Measurements from ENCODE around the gene KCNH1. TPM values are rescaled to one million over a fixed set of nuclear protein-coding genes. Genes with fewer than 3 reads are reported as not detected.
"Not testable (repeated sequence)": the region's sequence is repeated elsewhere in the genome, so short reads cannot be mapped to it uniquely, and the experiment has no call there.

The KCNH1 gene
- total and polyA plus RNA-seq, 3 donors from 2014 or later: 1.5 to 4.2 (median 2.8) TPM

DNA sequence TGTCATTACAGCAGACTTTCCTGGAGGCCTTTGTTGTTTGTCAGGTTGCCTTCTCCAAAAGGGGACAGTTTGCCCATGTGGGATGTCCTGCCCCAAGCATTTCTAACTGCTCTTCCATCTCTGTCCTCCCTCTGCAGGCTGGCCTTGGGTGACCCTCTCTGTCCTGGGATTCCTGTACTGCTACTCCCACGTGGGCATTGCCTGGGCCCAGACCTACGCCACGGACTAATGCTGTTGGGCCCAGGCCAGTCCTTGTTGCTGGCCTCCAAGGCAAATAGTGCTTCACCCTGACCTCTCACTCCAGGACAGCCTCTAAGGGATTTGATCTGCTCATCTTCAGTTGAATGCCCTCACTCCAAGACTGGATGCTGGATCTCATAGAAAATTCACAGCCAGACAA, 459.8 kb downstream of the KCNH1 start:
- TF ChIP-seq, protein P1, sequence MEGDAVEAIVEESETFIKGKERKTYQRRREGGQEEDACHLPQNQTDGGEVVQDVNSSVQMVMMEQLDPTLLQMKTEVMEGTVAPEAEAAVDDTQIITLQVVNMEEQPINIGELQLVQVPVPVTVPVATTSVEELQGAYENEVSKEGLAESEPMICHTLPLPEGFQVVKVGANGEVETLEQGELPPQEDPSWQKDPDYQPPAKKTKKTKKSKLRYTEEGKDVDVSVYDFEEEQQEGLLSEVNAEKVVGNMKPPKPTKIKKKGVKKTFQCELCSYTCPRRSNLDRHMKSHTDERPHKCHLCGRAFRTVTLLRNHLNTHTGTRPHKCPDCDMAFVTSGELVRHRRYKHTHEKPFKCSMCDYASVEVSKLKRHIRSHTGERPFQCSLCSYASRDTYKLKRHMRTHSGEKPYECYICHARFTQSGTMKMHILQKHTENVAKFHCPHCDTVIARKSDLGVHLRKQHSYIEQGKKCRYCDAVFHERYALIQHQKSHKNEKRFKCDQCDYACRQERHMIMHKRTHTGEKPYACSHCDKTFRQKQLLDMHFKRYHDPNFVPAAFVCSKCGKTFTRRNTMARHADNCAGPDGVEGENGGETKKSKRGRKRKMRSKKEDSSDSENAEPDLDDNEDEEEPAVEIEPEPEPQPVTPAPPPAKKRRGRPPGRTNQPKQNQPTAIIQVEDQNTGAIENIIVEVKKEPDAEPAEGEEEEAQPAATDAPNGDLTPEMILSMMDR (IDR thresholded peaks at IDR 0.05): no peak
- no peak for TF ChIP-seq POLR2A (IDR thresholded peaks at IDR 0.05)
- intact Hi-C loops (cut with DNase I; ENCODE audit: low total_unique reads): no loop called here
- no peaks in the 10 kb centered on the region for H3K27me3 ChIP-seq
- DNase-seq: no peak
- WGBS, 2 donors: 47 to 52% methylated on average over 3 of the region's 3 CpGs
- no peaks in the 10 kb centered on the region for H3K36me3 ChIP-seq (ENCODE audit: low read depth, missing control alignments)
- H3K4me1 ChIP-seq: no peaks in the 10 kb centered on the region
- H3K9me3 ChIP-seq: no peaks in the 10 kb centered on the region
- no peak overlapping the region for H3K27ac ChIP-seq
- no peak overlapping the region for H3K4me3 ChIP-seq

DNA sequence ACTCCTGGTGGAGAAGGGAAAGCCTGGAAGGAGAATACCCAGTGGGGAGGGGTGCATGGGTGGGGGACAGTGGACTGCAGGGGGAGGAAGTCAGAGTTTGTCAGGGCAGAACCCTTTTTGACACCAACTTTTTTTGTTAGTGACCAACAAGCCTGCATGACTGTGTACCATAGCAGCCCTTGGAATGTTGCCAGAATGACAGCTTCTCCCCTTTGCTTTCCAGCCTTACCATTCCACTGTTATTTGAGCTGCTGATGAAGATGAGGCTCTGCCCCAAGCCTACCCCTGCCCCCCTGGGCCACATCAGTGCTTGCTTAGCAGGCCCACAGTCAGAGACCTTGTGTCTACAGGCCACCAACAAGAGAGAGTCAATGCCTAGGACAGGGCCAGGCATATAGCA, 464.0 kb downstream of the KCNH1 start:
- intact Hi-C loops (cut with DNase I; ENCODE audit: low total_unique reads): no loop called here
- Histone ChIP-seq H3K27me3 (no peaks in the 10 kb centered on the region), H3K9me3 (no peaks in the 10 kb centered on the region), H3K36me3 (ENCODE audit: low read depth, missing control alignments) (no peaks in the 10 kb centered on the region), H3K4me3 (no peak overlapping the region), H3K4me1 (no peaks in the 10 kb centered on the region), H3K27ac (no peak overlapping the region)
- no peak for DNase-seq
- no peak for TF ChIP-seq POLR2A (IDR thresholded peaks at IDR 0.05)
- TF ChIP-seq, protein P1 (IDR thresholded peaks at IDR 0.05): no peak

DNA sequence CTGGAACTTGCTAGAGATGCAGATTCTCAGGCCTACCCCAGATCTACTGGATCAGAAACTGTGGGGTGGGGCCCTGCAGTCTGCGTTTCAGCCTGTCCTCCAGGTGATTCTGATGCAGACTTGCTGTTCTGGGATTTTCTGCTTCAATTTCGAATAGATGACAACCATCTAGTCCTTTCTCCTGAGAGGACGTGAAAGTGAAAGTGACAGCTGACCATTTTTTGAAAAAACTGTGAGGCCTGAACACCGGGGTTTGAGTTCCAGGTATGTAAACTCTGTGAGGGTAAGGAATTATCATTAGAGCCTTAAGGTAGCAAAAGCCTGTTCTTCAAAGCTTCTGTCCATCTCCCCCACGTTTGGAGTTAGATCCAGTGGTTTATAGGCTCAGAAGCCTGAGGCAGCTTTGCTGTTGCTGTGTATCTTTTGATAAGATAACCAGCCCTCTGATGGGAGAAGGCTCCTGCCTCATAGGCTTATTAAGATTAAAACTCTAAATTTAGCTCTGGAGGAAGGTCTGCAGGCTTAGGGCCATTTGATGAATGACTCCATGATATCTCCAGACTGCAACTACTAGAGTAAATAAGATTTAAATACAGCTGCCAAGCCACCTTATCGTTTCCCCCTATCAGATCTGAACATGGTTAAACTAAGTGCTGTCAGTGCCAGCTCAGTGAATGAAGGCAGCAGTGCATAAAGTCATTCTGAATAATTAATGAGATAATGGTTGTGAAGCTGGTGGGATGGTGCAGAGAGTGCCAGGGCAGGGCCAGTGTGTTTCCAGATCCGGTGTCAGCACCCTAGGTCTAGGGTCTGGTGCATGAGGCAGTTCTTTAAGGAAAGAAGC, 470.0 kb downstream of the KCNH1 start:
- Histone ChIP-seq H3K4me1 (peaks cover 5% of the 10 kb centered on the region), H3K36me3 (ENCODE audit: low read depth, missing control alignments) (no peaks in the 10 kb centered on the region), H3K27me3 (no peaks in the 10 kb centered on the region), H3K9me3 (no peaks in the 10 kb centered on the region), H3K4me3 (no peak overlapping the region), H3K27ac (no peak overlapping the region)
- WGBS, 2 donors: 57 to 62% methylated on average over 7 of the region's 7 CpGs
- TF ChIP-seq POLR2A (IDR thresholded peaks at IDR 0.05): no peak
- TF ChIP-seq, protein P1 (IDR thresholded peaks at IDR 0.05): no peak
- no peak for DNase-seq
- intact Hi-C loops (cut with DNase I; ENCODE audit: low total_unique reads): no loop called here

DNA sequence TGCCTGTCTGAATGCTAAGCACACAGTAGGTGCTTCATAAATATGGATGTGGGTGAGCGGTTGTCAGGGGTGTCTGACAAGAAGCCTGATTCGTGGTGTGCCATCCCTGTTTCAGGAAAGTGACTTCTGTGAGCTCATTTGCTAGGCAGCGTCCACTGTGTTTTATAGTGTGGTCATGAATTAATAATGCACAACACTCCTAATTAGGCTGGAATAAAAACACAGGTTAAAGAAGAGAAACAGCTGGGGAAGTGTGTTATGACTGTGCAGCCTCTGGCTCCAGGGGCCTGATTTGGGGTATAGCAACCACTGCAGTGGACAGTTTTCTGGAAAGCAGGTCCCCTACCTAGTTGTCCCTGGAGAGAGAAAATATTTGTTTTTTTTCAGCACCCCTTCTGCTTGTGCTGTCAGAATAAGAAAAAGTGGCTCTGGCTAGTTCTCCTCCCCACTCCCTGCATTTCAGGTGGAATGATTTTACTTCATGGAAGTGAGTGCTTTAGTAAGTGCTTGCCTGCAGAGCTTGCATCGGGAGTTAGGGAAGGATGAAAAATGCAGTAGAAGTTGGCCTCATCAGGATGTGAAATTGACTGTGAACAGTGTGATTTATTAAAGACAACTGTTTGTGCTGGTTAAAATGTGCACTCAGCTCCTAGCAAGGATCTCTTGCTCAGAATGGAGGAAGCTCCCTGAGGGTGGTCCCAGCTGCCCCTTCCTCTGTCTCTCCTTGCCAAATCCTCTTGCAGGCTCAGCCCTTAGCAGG, 471.5 kb downstream of the KCNH1 start:
- Histone ChIP-seq H3K9me3 (no peaks in the 10 kb centered on the region), H3K4me3 (no peak overlapping the region), H3K27me3 (no peaks in the 10 kb centered on the region), H3K4me1 (peaks cover 5% of the 10 kb centered on the region), H3K27ac (no peak overlapping the region), H3K36me3 (ENCODE audit: low read depth, missing control alignments) (no peaks in the 10 kb centered on the region)
- 77 to 78% methylated on average over 4 of the region's 4 CpGs for WGBS, 2 donors
- TF ChIP-seq POLR2A (IDR thresholded peaks at IDR 0.05): no peak
- DNase-seq: no peak
- intact Hi-C loops (cut with DNase I; ENCODE audit: low total_unique reads): no loop called here

DNA sequence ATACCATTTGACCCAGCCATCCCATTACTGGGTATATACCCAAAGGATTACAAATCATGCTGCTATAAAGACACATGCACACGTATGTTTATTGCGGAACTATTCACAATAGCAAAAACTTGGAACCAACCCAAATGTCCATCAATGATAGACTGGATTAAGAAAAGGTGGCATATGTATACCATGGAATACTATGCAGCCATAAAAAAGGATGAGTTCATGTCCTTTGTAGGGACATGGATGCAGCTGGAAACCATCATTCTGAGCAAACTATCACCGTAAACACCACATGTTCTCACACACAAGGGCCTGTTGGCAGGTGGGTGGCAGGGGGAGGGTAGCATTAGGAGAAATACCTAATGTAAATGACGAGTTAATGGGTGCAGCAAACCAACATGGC, 472.4 kb downstream of the KCNH1 start:
- H3K9me3 ChIP-seq; intact Hi-C loops (cut with DNase I; ENCODE audit: low total_unique reads); H3K4me1 ChIP-seq; H3K36me3 ChIP-seq (ENCODE audit: low read depth, missing control alignments); H3K27ac ChIP-seq; H3K27me3 ChIP-seq; DNase-seq; H3K4me3 ChIP-seq: not testable (repeated sequence)
- 96 to 97% methylated on average over 4 of the region's 4 CpGs for WGBS, 2 donors

Data from testis (tissue), 3 donors.